Colonic mucosa (tissue), 4 donors: Measurements from ENCODE around the gene CAPN9. TPM values are rescaled to one million over a fixed set of nuclear protein-coding genes. Genes with fewer than 3 reads are reported as not detected.

Experiments
- DNase-seq: peaks from one replicate; pipeline ENCODE4 v3.0.0-alpha.2; 2020
- H3K27ac ChIP-seq: fragments of 200-600 bp; one replicate; pipeline ENCODE4 v1.8.0; 2021
- H3K27me3 ChIP-seq: fragments of 200-600 bp; one replicate; pipeline ENCODE4 v1.8.0; 2021
- H3K36me3 ChIP-seq: fragments of 200-600 bp; one replicate; pipeline ENCODE4 v1.8.0; 2021
- H3K4me1 ChIP-seq: fragments of 200-600 bp; one replicate; pipeline ENCODE4 v1.8.0; 2021; ENCODE audit warnings: mild to moderate bottlenecking
- H3K4me3 ChIP-seq: fragments of 200-600 bp; one replicate; pipeline ENCODE4 v1.8.0; 2021
- H3K9ac ChIP-seq, 2 donors: one replicate each; pipeline ENCODE4 v1.7.0; 2013; ENCODE audit warnings: control low read depth in 2 of 2, low read depth in 2 of 2, low read length in 2 of 2
- H3K9me3 ChIP-seq: fragments of 200-600 bp; one replicate; pipeline ENCODE4 v1.8.0; 2021
- CTCF ChIP-seq: fragments of 200-600 bp; IDR thresholded peaks from one replicate; pipeline ENCODE4 v1.8.0; 2022; ENCODE audit warnings: antibody characterized with exemption, mild to moderate bottlenecking
- intact Hi-C: fragments of 100-400 bp; cut with DNase I; formaldehyde crosslinking; loops from one replicate; pipeline ENCODE4 v1.14.1; 2022
- total RNA-seq, 2 donors: library from RNA; stranded (reverse); fragmentation: NEBNext Ultra II Directional in 1 of 2; extraction: Animal tissue kit (Norgen Biotek cat#: 25700) in 1 of 2; gene quantifications; one replicate each; pipeline ENCODE4 v1.2.1, GENCODE V29; 2021
- donor health status: healthy.
- donor health status: DM: no; HTN: no; CAD: no.
- donor health status: DM: no; HTN: no; CAD: no.

Gene CAPN9
- total RNA-seq, 2 donors from 2014 or later: 14.3 to 36.3 TPM

- Histone ChIP-seq H3K4me3 (no peak overlapping the region), H3K4me1 (no peaks in the 10 kb centered on the region), H3K27ac (no peak overlapping the region), H3K9ac (no peak overlapping the region), H3K27me3 (no peaks in the 10 kb centered on the region), H3K36me3 (no peaks in the 10 kb centered on the region), H3K9me3 (no peaks in the 10 kb centered on the region)
- DNase-seq: no peak
- intact Hi-C loops: no loop called here
- TF ChIP-seq CTCF: no peak
These were observed 60.5 kb downstream of the CAPN9 start for GRCh38 chr1:230807561-230808280.

GRCh38 chr1:230808281-230808872 is 61.2 kb downstream of the CAPN9 start:
- Histone ChIP-seq H3K4me3 (no peak overlapping the region), H3K27ac (no peak overlapping the region), H3K9ac (no peak overlapping the region)

GRCh38 chr1:230809256-230809990 is 62.2 kb downstream of the CAPN9 start:
- H3K4me1 ChIP-seq: no peaks in the 10 kb centered on the region
- intact Hi-C loops: no loop called here
- no peak overlapping the region for H3K27ac ChIP-seq
- H3K4me3 ChIP-seq: no peak overlapping the region
- H3K27me3 ChIP-seq: no peaks in the 10 kb centered on the region
- no peak overlapping the region for H3K9ac ChIP-seq
- H3K36me3 ChIP-seq: no peaks in the 10 kb centered on the region
- no peak for DNase-seq
- H3K9me3 ChIP-seq: no peaks in the 10 kb centered on the region
- no peak for TF ChIP-seq CTCF

More at GRCh38 chr1:230808281-230808872, 61.2 kb downstream of the CAPN9 start:
- TF ChIP-seq CTCF: no peak
- DNase-seq: no peak
- intact Hi-C loops: no loop called here
- Histone ChIP-seq H3K4me1 (no peaks in the 10 kb centered on the region), H3K27me3 (no peaks in the 10 kb centered on the region), H3K36me3 (no peaks in the 10 kb centered on the region), H3K9me3 (no peaks in the 10 kb centered on the region)

- no peak overlapping the region for H3K9ac ChIP-seq
- no peak for TF ChIP-seq CTCF
- DNase-seq: no peak
- H3K4me1 ChIP-seq: no peaks in the 10 kb centered on the region
- no peak overlapping the region for H3K27ac ChIP-seq
- intact Hi-C loops: no loop called here
- H3K27me3 ChIP-seq: no peaks in the 10 kb centered on the region
- no peak overlapping the region for H3K4me3 ChIP-seq
- no peaks in the 10 kb centered on the region for H3K36me3 ChIP-seq
- no peaks in the 10 kb centered on the region for H3K9me3 ChIP-seq
These were observed 65.4 kb downstream of the CAPN9 start for GRCh38 chr1:230812568-230812967.

GRCh38 chr1:230814949-230815692 is 67.9 kb downstream of the CAPN9 start:
- no peak overlapping the region for H3K27ac ChIP-seq
- H3K36me3 ChIP-seq: no peaks in the 10 kb centered on the region
- H3K9ac ChIP-seq: no peak overlapping the region
- no peaks in the 10 kb centered on the region for H3K27me3 ChIP-seq
- intact Hi-C loops: no loop called here
- no peak for TF ChIP-seq CTCF
- no peaks in the 10 kb centered on the region for H3K9me3 ChIP-seq
- H3K4me3 ChIP-seq: no peak overlapping the region
- no peak for DNase-seq
- no peaks in the 10 kb centered on the region for H3K4me1 ChIP-seq
